Gastrocnemius medialis (tissue), 4 donors: ENCODE measurements around the gene ARMC2. TPM values are rescaled to one million over a fixed set of nuclear protein-coding genes. Genes with fewer than 3 reads are reported as not detected.

Experiments
- ATAC-seq, 2 donors: fragments of 150-250 bp; one replicate each; pipeline ENCODE4 v1.9.1; 2016
- DNase-seq, 2 donors: peaks; one replicate each; pipeline ENCODE4 v3.0.0-alpha.2; 2019
- H3K27ac ChIP-seq, 4 donors: fragments of 200-600 bp; sonication (generic); 1 replicate in 1 of 4; 2 replicates in 3 of 4; pipeline ENCODE4 v1.5.1; 2016 to 2018; ENCODE audit warnings: mild to moderate bottlenecking in 2 of 4, moderate library complexity in 1 of 4
- H3K27me3 ChIP-seq, 3 donors: fragments of 200-600 bp; sonication (generic) in 2 of 3; 1 replicate in 1 of 3; 2 replicates in 2 of 3; pipeline versions ENCODE4 v1.5.1 to v1.6.0; 2016 to 2019; ENCODE audit warnings: mild to moderate bottlenecking in 1 of 3, moderate library complexity in 1 of 3
- H3K36me3 ChIP-seq, 2 donors: fragments of 200-600 bp; sonication (generic) in 1 of 2; one replicate each; pipeline ENCODE4 v1.5.1; 2017 to 2018
- H3K4me1 ChIP-seq, 2 donors: fragments of 200-600 bp; sonication (generic) in 1 of 2; one replicate each; pipeline ENCODE4 v1.5.1; 2016 to 2017; ENCODE audit warnings: mild to moderate bottlenecking in 2 of 2
- H3K4me3 ChIP-seq, 4 donors: fragments of 200-600 bp; sonication (generic) in 3 of 4; 1 replicate in 1 of 4; 2 replicates in 3 of 4; pipeline ENCODE4 v1.5.1; 2016 to 2019; ENCODE audit warnings: mild to moderate bottlenecking in 2 of 4
- H3K9me3 ChIP-seq, 3 donors: fragments of 200-600 bp; sonication (generic) in 2 of 3; 1 replicate in 1 of 3; 2 replicates in 2 of 3; pipeline ENCODE4 v1.5.1; 2016 to 2019
- CTCF ChIP-seq, 5 experiments: fragments of 450-650 bp in 3 of 5; fragments of 200-600 bp in 2 of 5; sonication (generic) in 2 of 5; IDR thresholded peaks in 4 of 5; conservative IDR thresholded peaks in 1 of 5; 1 replicate in 4 of 5; 2 replicates in 1 of 5; pipeline ENCODE4 v1.5.1; 2016 to 2019; ENCODE audit warnings: antibody characterized with exemption in 5 of 5, mild to moderate bottlenecking in 3 of 5, moderate library complexity in 3 of 5
- POLR2A ChIP-seq, 2 donors: fragments of 450-650 bp; IDR thresholded peaks; one replicate each; pipeline ENCODE4 v1.6.1; 2017; ENCODE audit warnings: antibody characterized with exemption in 2 of 2, mild to moderate bottlenecking in 2 of 2, moderate library complexity in 2 of 2
- in situ Hi-C, 4 donors: fragments of 200-750 bp; cut with MboI; loops; one replicate each; pipeline versions ENCODE4 v1.15.0 to v1.8.0; 2017; ENCODE audit warnings: low sequenced_read_pairs in 4 of 4
- intact Hi-C: fragments of 100-400 bp; cut with DNase I; formaldehyde crosslinking; loops from one replicate; pipeline ENCODE4 v1.15.1; 2023; ENCODE audit warnings: low total_unique reads
- total RNA-seq, 4 donors: library from RNA; depleted of rRNA; stranded (reverse); fragments of >200 nt; gene quantifications; one replicate each; pipeline versions ENCODE4 v1.1.0 to v1.2.3, GENCODE V29; 2016

ARMC2 gene
- total RNA-seq, 4 donors from 2014 or later, result 0.20 to 1.8 (median 0.56) TPM

GRCh38 chr6:109009236-109009961, 161.2 kb downstream of the ARMC2 start:
- peaks cover 52 to 61% of the 10 kb centered on the region in 2 donors for H3K4me1 ChIP-seq
- no peaks in the 10 kb centered on the region for H3K27me3 ChIP-seq
- peak overlapping the region; percentile 92 to 98 (median 95) for H3K27ac ChIP-seq
- peak; percentile 87 to 92 for DNase-seq
- intact Hi-C loops, result loop anchor here (1.0 to 10.0 kb wide), 6 partner anchors 43 to 935 kb away; partner anchors contain the start of genes CEP57L1, OSTM1, SESN1 and ZBTB24
- TF ChIP-seq POLR2A (IDR thresholded peaks at IDR 0.05) (peak; percentile 82 to 97), CTCF (IDR thresholded peaks at IDR 0.05 in 4 of 5, conservative IDR thresholded peaks at IDR 0.05 in 1 of 5) (peak; percentile 18 to 74 (median 53))
- ATAC-seq, result peak; percentile 85 to 86
- peak overlapping the region; percentile 60 to 89 (median 78) for H3K4me3 ChIP-seq
- in situ Hi-C loops, result loop anchor here in 1 of 4 donors (10.0 kb wide), 1 partner anchor 55 kb away; no protein-coding TSS in a partner anchor
- H3K9me3 ChIP-seq, result no peaks in the 10 kb centered on the region
- no peaks in the 10 kb centered on the region for H3K36me3 ChIP-seq

DNA sequence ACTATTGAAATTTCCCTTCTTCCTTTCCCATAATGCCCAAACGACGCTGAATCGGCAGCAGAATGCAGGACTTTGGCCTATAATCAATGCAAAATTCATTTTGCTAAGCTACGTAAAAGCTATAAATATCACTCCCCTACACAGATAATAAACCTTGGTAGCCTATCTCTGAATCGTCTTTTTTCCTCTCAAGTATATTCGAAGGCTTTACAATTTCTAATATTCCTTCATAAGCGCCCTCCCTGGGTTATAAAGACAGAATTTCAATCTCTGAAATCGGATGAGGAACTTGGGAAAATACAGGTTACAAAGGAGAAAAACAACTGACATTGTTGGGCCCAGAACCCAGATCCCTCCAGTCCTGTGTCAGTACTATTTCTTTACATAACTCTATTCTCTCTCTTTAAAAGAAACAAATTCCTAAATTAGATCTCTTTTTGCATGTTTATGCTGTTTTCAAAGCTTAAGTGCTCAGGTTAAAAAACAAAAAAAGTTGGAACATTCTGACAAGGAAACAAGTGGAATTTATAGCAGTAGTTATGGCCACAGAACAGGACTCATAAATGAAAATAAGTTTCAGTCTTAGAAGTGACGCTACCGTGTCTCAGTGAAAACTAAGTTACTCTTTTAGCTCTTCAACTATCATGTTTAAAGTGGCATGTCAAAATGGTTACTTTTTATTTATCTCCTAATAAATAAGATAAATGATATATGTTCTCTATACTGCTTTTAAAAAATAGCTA, 161.9 kb downstream of the ARMC2 start:
- Histone ChIP-seq H3K27ac (peak overlapping the region; percentile 92 to 98 (median 95)), H3K4me1 (peaks cover 49 to 59% of the 10 kb centered on the region in 2 donors), H3K27me3 (no peaks in the 10 kb centered on the region), H3K4me3 (peak overlapping the region; percentile 60 to 89 (median 70)), H3K9me3 (no peaks in the 10 kb centered on the region), H3K36me3 (no peaks in the 10 kb centered on the region)
- intact Hi-C loops, result loop anchor here (1.0 to 10.0 kb wide), 6 partner anchors 42 to 935 kb away; partner anchors contain the start of genes CEP57L1, OSTM1, SESN1 and ZBTB24
- no peak for TF ChIP-seq POLR2A (IDR thresholded peaks at IDR 0.05)
- no peak for TF ChIP-seq CTCF (IDR thresholded peaks at IDR 0.05 in 4 of 5, conservative IDR thresholded peaks at IDR 0.05 in 1 of 5)
- ATAC-seq, result peak; percentile 27 to 34
- DNase-seq, result no peak
- in situ Hi-C loops, result loop anchor here in 2 of 4 donors (10.0 kb wide), 2 partner anchors 55 to 75 kb away; no protein-coding TSS in a partner anchor

GRCh38 chr6:109010705-109011102, 162.5 kb downstream of the ARMC2 start:
- intact Hi-C loops, result no loop called here
- TF ChIP-seq CTCF (IDR thresholded peaks at IDR 0.05 in 4 of 5, conservative IDR thresholded peaks at IDR 0.05 in 1 of 5) (no peak), POLR2A (IDR thresholded peaks at IDR 0.05) (no peak)
- Histone ChIP-seq H3K27me3 (no peaks in the 10 kb centered on the region), H3K36me3 (no peaks in the 10 kb centered on the region), H3K9me3 (no peaks in the 10 kb centered on the region), H3K27ac (peak overlapping the region; percentile 92 to 98 (median 95)), H3K4me3 (peak overlapping the region in 3 of 4 donors; percentile 60 to 73 (median 68)), H3K4me1 (peaks cover 47 to 53% of the 10 kb centered on the region in 2 donors)
- DNase-seq (no peak), ATAC-seq (no peak)
- in situ Hi-C loops, result loop anchor here in 1 of 4 donors (10.0 kb wide), 1 partner anchor 74 kb away; no protein-coding TSS in a partner anchor

DNA sequence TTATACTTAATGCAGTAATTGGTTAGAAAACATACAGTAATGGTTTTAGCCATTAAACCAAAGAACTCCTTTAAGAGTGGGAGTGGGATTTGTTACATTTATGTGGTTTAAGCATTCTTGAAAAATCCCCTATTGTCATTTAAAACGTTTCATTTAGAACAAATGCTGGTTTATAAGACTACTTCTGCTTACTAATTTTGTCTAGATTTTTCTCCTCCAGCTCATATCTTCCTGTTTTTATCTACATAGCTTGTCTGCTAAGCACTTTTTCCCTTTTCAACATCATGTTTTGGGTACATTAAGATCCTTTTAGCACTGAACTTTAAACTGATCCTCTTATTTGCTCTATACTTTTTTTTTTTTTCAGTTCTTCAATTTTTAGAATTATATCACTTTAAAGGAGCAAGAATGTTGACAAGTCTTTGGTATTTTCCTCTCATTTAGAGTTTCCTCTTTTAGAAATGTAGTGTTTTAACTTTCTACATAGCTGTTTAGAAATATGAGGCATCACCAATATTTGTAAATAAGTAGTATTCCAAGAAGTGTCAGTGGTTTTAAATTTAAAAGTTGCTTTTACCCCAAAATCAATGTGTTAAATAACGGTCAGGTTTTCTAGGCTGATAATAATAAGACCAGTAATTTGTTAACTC, 165.6 kb downstream of the ARMC2 start:
- ATAC-seq (no peak), DNase-seq (no peak)
- H3K4me1 ChIP-seq, result peaks cover 33 to 48% of the 10 kb centered on the region in 2 donors
- TF ChIP-seq POLR2A (IDR thresholded peaks at IDR 0.05) (no peak), CTCF (IDR thresholded peaks at IDR 0.05 in 4 of 5, conservative IDR thresholded peaks at IDR 0.05 in 1 of 5) (no peak)
- in situ Hi-C loops (loop anchor here in 1 of 4 donors (10.0 kb wide), 1 partner anchor 71 kb away; no protein-coding TSS in a partner anchor), intact Hi-C loops (no loop called here)
- H3K36me3 ChIP-seq, result no peaks in the 10 kb centered on the region
- no peaks in the 10 kb centered on the region for H3K9me3 ChIP-seq
- H3K4me3 ChIP-seq, result no peak overlapping the region
- H3K27ac ChIP-seq, result peak overlapping the region; percentile 40 to 96 (median 70)
- H3K27me3 ChIP-seq, result no peaks in the 10 kb centered on the region
